ENCODE data around the gene POP7. TPM values are rescaled to one million over a fixed set of nuclear protein-coding genes. Genes with fewer than 3 reads are reported as not detected.

Gene POP7
- total and polyA plus RNA-seq, 2 donors (not counting 1 experiment from before 2014, with no cell fraction given), result 14.4 to 15.2 TPM

DNA sequence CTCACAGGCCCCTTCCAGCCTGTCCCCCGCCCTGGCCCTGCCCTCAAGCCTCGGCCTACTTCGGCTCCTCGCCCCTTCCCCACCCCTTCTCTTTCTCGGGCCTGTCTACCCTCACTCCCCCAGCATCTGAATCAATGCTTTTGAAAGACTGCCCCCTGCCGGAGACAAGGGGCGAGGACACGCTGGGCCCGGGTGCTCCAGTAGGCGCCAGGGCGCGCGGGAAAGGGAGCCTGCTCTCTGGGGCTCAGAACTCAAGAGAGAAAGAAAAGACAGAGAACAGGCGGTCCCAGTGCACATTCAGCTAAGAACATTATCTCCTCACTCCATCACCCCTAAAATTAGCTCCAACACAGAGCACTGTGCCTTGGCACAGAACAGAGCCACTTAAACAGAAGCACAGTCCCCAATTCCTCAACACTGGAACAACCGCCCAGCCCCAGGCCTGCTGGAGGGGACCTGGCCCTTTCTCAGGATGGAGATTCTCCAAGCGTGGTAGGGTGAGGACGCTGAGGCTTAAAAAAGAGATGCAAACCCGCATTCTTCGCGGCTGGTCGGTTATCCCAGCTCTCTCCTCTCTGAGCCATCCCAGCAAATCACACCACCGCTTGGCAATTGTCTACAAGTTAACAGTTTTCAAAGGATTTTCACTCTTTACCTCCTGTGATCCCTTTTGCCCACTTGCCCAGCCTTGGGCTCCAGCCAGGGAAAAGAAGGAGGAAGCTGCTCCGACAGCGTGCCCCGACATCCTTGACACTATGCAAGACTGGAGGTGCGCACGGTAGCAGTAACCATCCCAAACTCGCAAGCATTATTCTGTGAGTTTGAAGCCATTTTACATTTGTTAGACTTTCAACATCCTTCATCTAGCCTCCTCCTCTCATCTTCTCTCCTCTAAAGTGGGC, 14.0 kb upstream of the POP7 start:
- intact Hi-C loops (cut with micrococcal nuclease), result loop anchor here (1.0 to 5.0 kb wide), 6 partner anchors 13 to 160 kb away; partner anchors contain the start of genes GNB2 and SLC12A9
- Mint-ChIP-seq H3K9me3 (ENCODE audit: insufficient read depth) (no peaks in the 10 kb centered on the region), H3K27ac (peak overlapping the region; percentile 92), H3K4me1 (peaks cover 51% of the 10 kb centered on the region), H3K27me3 (no peaks in the 10 kb centered on the region), H3K4me3 (peak overlapping the region; percentile 89)
- Histone ChIP-seq H4K20me1 (ENCODE audit: control insufficient read depth, insufficient read depth, low read length, poor library complexity, severe bottlenecking) (peaks cover 66% of the 10 kb centered on the region), H3K9me3 (ENCODE audit: control extremely low read depth in 1 of 3, control insufficient read depth in 2 of 3, insufficient read depth in 1 of 3, low read length in 2 of 3) (no peaks in the 10 kb centered on the region), H3K4me1 (ENCODE audit: control insufficient read depth in 2 of 2, insufficient read depth in 2 of 2, low read length in 2 of 2) (peaks cover 52 to 55% of the 10 kb centered on the region in 2 donors), H3K4me3 (ENCODE audit: control extremely low read depth in 1 of 5, extremely low read depth in 1 of 5, insufficient read depth in 1 of 5, low read depth in 2 of 5, low read length in 4 of 5) (peak overlapping the region in 2 of 5 experiments; percentile 58 to 79), H2AFZ (ENCODE audit: insufficient read depth, low read depth, low read length, poor library complexity, severe bottlenecking) (peak overlapping the region; percentile 10), H3K27ac (ENCODE audit: low read length in 2 of 2) (no peak overlapping the region), H3K27me3 (replicated peaks in 1 of 4; ENCODE audit: control extremely low read depth in 1 of 4, control insufficient read depth in 3 of 4, insufficient read depth in 4 of 4, low read length in 3 of 4) (no peaks in the 10 kb centered on the region), H3K9ac (ENCODE audit: low read length) (peak overlapping the region; percentile 74), H3K4me2 (replicated peaks; ENCODE audit: low read depth, low read length, poor library complexity, severe bottlenecking) (peak overlapping the region; percentile 98), H3K79me2 (ENCODE audit: control insufficient read depth, insufficient read depth, low read length) (peaks cover 65% of the 10 kb centered on the region), H3K36me3 (replicated peaks in 1 of 2; ENCODE audit: control extremely low read depth in 1 of 2, control insufficient read depth in 1 of 2, extremely low read depth in 1 of 2, insufficient read depth in 2 of 2, low read length in 1 of 2) (peaks cover 0 to 32% of the 10 kb centered on the region in 2 experiments)
- POLR2A ChIA-PET, result interaction anchor here (0.6 to 2.3 kb wide), 5 partner anchors 12 to 93 kb away, joined by 3 to 6 read pairs (median 4); no protein-coding TSS in a partner anchor
- DNase-seq (peak; percentile 86), ATAC-seq (ENCODE audit: low read depth) (peak; percentile 60)
- TF ChIP-seq EZH2 (IDR thresholded peaks at IDR 0.05; ENCODE audit: borderline replicate concordance, insufficient read depth, low read depth, low read length, poor library complexity, severe bottlenecking) (no peak), CTCF (IDR thresholded peaks at IDR 0.05) (peak; percentile 88)
- CTCF ChIA-PET, result interaction anchor here (0.6 to 9.8 kb wide), 41 partner anchors 9 to 684 kb away, joined by 3 to 85 read pairs (median 4); partner anchors contain the start of genes AGFG2, FBXO24, LRCH4 and MOSPD3
- 30% methylated on average over 20 of the region's 28 CpGs for WGBS (ENCODE audit: insufficient coverage)
